ENCODE results near the gene DMD.
"Not testable (repeated sequence)": the region's sequence is repeated elsewhere in the genome, so short reads cannot be mapped to it uniquely, and the experiment has no call there.

DMD gene

GRCh38 chrX:32016195-32016594, 1195.2 kb downstream of the DMD start:
- no peaks in the 10 kb centered on the region for H3K4me1 Mint-ChIP-seq

GRCh38 chrX:32010948-32011347, 1200.4 kb downstream of the DMD start:
- no peaks in the 10 kb centered on the region for H3K4me1 Mint-ChIP-seq
- no peak overlapping the region for H3K27ac Mint-ChIP-seq
- H3K27me3 Mint-ChIP-seq = no peaks in the 10 kb centered on the region
- no peaks in the 10 kb centered on the region for H3K36me3 Mint-ChIP-seq
- H3K9me3 Mint-ChIP-seq = peaks cover 4% of the 10 kb centered on the region
- no peak overlapping the region for H3K4me3 Mint-ChIP-seq

More at GRCh38 chrX:32016195-32016594, 1195.2 kb downstream of the DMD start:
- H3K4me3 Mint-ChIP-seq = no peak overlapping the region
- no peaks in the 10 kb centered on the region for H3K36me3 Mint-ChIP-seq
- no peak overlapping the region for H3K27ac Mint-ChIP-seq
- peaks cover 3% of the 10 kb centered on the region for H3K9me3 Mint-ChIP-seq
- no peaks in the 10 kb centered on the region for H3K27me3 Mint-ChIP-seq

- Mint-ChIP-seq H3K36me3 (no peaks in the 10 kb centered on the region), H3K4me1 (no peaks in the 10 kb centered on the region), H3K27me3 (no peaks in the 10 kb centered on the region), H3K27ac (no peak overlapping the region), H3K4me3 (no peak overlapping the region), H3K9me3 (peaks cover 4% of the 10 kb centered on the region)
These were observed 1201.1 kb downstream of the DMD start for GRCh38 chrX:32010212-32010611.

GRCh38 chrX:31993637-31994036, 1217.7 kb downstream of the DMD start:
- Mint-ChIP-seq H3K4me1 (no peaks in the 10 kb centered on the region), H3K9me3 (no peaks in the 10 kb centered on the region), H3K36me3 (no peaks in the 10 kb centered on the region), H3K27ac (no peak overlapping the region), H3K27me3 (no peaks in the 10 kb centered on the region), H3K4me3 (no peak overlapping the region)

GRCh38 chrX:31988975-31989374, 1222.4 kb downstream of the DMD start:
- H3K36me3 Mint-ChIP-seq = no peaks in the 10 kb centered on the region
- no peaks in the 10 kb centered on the region for H3K27me3 Mint-ChIP-seq
- no peaks in the 10 kb centered on the region for H3K9me3 Mint-ChIP-seq

GRCh38 chrX:31981546-31982062, 1229.7 kb downstream of the DMD start:
- H3K4me3 Mint-ChIP-seq = no peak overlapping the region
- no peaks in the 10 kb centered on the region for H3K36me3 Mint-ChIP-seq
- no peak overlapping the region for H3K27ac Mint-ChIP-seq
- H3K27me3 Mint-ChIP-seq = no peaks in the 10 kb centered on the region
- H3K9me3 Mint-ChIP-seq = no peaks in the 10 kb centered on the region
- no peaks in the 10 kb centered on the region for H3K4me1 Mint-ChIP-seq

More at GRCh38 chrX:31988975-31989374, 1222.4 kb downstream of the DMD start:
- Mint-ChIP-seq H3K4me1 (no peaks in the 10 kb centered on the region), H3K4me3 (no peak overlapping the region), H3K27ac (no peak overlapping the region)

- no peak overlapping the region for H3K27ac Mint-ChIP-seq
- no peak overlapping the region for H3K4me3 Mint-ChIP-seq
- no peaks in the 10 kb centered on the region for H3K4me1 Mint-ChIP-seq
- no peaks in the 10 kb centered on the region for H3K9me3 Mint-ChIP-seq
- H3K27me3 Mint-ChIP-seq = no peaks in the 10 kb centered on the region
- H3K36me3 Mint-ChIP-seq = no peaks in the 10 kb centered on the region
These were observed 1241.6 kb downstream of the DMD start for GRCh38 chrX:31969714-31970113.

- Mint-ChIP-seq H3K4me1 (no peaks in the 10 kb centered on the region), H3K27me3 (no peaks in the 10 kb centered on the region), H3K27ac (no peak overlapping the region), H3K4me3 (no peak overlapping the region), H3K36me3 (no peaks in the 10 kb centered on the region), H3K9me3 (peaks cover 6% of the 10 kb centered on the region)
These were observed 1249.1 kb downstream of the DMD start for GRCh38 chrX:31962256-31962655.

- Mint-ChIP-seq H3K27ac (no peak overlapping the region), H3K36me3 (no peaks in the 10 kb centered on the region), H3K4me1 (no peaks in the 10 kb centered on the region), H3K27me3 (no peaks in the 10 kb centered on the region), H3K9me3 (peaks cover 2% of the 10 kb centered on the region), H3K4me3 (no peak overlapping the region)
These were observed 1276.4 kb downstream of the DMD start for GRCh38 chrX:31934842-31935370.

- no peak overlapping the region for H3K4me3 Mint-ChIP-seq
- H3K27ac Mint-ChIP-seq = no peak overlapping the region
- no peaks in the 10 kb centered on the region for H3K27me3 Mint-ChIP-seq
- no peaks in the 10 kb centered on the region for H3K9me3 Mint-ChIP-seq
- H3K36me3 Mint-ChIP-seq = no peaks in the 10 kb centered on the region
- no peaks in the 10 kb centered on the region for H3K4me1 Mint-ChIP-seq
These were observed 1277.3 kb downstream of the DMD start for GRCh38 chrX:31934015-31934414.

- H3K36me3 Mint-ChIP-seq = no peaks in the 10 kb centered on the region
- no peak overlapping the region for H3K4me3 Mint-ChIP-seq
- H3K4me1 Mint-ChIP-seq = no peaks in the 10 kb centered on the region
- no peak overlapping the region for H3K27ac Mint-ChIP-seq
- no peaks in the 10 kb centered on the region for H3K9me3 Mint-ChIP-seq
- H3K27me3 Mint-ChIP-seq = no peaks in the 10 kb centered on the region
These were observed 1278.6 kb downstream of the DMD start for GRCh38 chrX:31932769-31933168.

- not testable (repeated sequence) for H3K4me1 Mint-ChIP-seq
These were observed 1279.0 kb downstream of the DMD start for GRCh38 chrX:31932320-31932719.

GRCh38 chrX:31931225-31931624, 1280.1 kb downstream of the DMD start:
- H3K4me3 Mint-ChIP-seq = no peak overlapping the region
- no peaks in the 10 kb centered on the region for H3K27me3 Mint-ChIP-seq
- H3K9me3 Mint-ChIP-seq = no peaks in the 10 kb centered on the region
- H3K36me3 Mint-ChIP-seq = no peaks in the 10 kb centered on the region
- no peaks in the 10 kb centered on the region for H3K4me1 Mint-ChIP-seq
- H3K27ac Mint-ChIP-seq = no peak overlapping the region

More at GRCh38 chrX:31932320-31932719, 1279.0 kb downstream of the DMD start:
- H3K27ac Mint-ChIP-seq, H3K9me3 Mint-ChIP-seq, H3K27me3 Mint-ChIP-seq, H3K4me3 Mint-ChIP-seq, H3K36me3 Mint-ChIP-seq: not testable (repeated sequence)

- Mint-ChIP-seq H3K9me3 (no peaks in the 10 kb centered on the region), H3K27ac (no peak overlapping the region), H3K4me1 (no peaks in the 10 kb centered on the region), H3K4me3 (no peak overlapping the region), H3K27me3 (no peaks in the 10 kb centered on the region), H3K36me3 (no peaks in the 10 kb centered on the region)
These were observed 1282.0 kb downstream of the DMD start for GRCh38 chrX:31929366-31929765.

- Mint-ChIP-seq H3K27me3 (no peaks in the 10 kb centered on the region), H3K4me1 (no peaks in the 10 kb centered on the region), H3K9me3 (no peaks in the 10 kb centered on the region)
These were observed 1290.1 kb downstream of the DMD start for GRCh38 chrX:31921236-31921635.

GRCh38 chrX:31909850-31910572, 1301.3 kb downstream of the DMD start:
- Mint-ChIP-seq H3K9me3 (no peaks in the 10 kb centered on the region), H3K27ac (no peak overlapping the region), H3K4me3 (no peak overlapping the region), H3K4me1 (no peaks in the 10 kb centered on the region), H3K36me3 (no peaks in the 10 kb centered on the region), H3K27me3 (no peaks in the 10 kb centered on the region)

More at GRCh38 chrX:31921236-31921635, 1290.1 kb downstream of the DMD start:
- H3K27ac Mint-ChIP-seq = no peak overlapping the region
- no peaks in the 10 kb centered on the region for H3K36me3 Mint-ChIP-seq
- no peak overlapping the region for H3K4me3 Mint-ChIP-seq

Data from activated naive CD4-positive, alpha-beta T cell treated with anti-CD3 and anti-CD28 coated beads, Interleukin-2, amount 50 U/mL, for 24 hours (primary cell).